ENCODE results near the gene ZNF76.

Gene ZNF76

DNA sequence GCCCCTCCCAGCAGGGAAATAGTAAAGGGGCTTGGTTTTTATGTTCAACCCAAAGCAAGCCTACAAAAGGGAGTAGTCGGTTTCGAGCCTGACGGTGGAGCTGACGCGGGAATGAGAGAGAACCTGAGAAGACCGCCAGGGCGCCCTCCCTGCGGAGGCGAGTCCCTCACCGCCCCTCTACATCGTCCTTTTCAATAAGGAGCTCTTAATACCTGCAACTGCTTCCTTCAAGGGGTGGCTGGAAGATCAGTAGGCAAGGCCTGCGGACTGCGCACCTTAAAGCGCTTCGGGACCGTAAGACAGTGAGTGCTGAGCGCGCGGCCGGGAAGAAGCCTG, 709 bp upstream of the ZNF76 start:
- Histone ChIP-seq H2AFZ (ENCODE audit: low read depth, low read length) (peak overlapping the region; percentile 42; the same call in 1 of the 2 replicates), H3K4me2 (ENCODE audit: low read length) (peak overlapping the region; percentile 88), H3K4me3 (ENCODE audit: low read length) (peak overlapping the region; percentile 89), H3K9ac (ENCODE audit: low read length) (peak overlapping the region; percentile 92), H3K27me3 (ENCODE audit: low read depth, low read length) (no peaks in the 10 kb centered on the region), H3K9me3 (ENCODE audit: insufficient read depth, low read length) (no peaks in the 10 kb centered on the region), H3K79me2 (ENCODE audit: low read length) (peaks cover 10% of the 10 kb centered on the region), H3K4me1 (ENCODE audit: low read length) (peaks cover 14% of the 10 kb centered on the region), H4K20me1 (ENCODE audit: insufficient read depth, low read length) (no peaks in the 10 kb centered on the region), H3K27ac (ENCODE audit: low read length) (peak overlapping the region; percentile 66; the same call in 1 of the 2 replicates), H3K36me3 (replicated peaks; ENCODE audit: low read depth, low read length) (no peaks in the 10 kb centered on the region)
- TF ChIP-seq EZH2phosphoT487 (IDR thresholded peaks at IDR 0.05; ENCODE audit: low read depth) = no peak
- TF ChIP-seq, protein P1, sequence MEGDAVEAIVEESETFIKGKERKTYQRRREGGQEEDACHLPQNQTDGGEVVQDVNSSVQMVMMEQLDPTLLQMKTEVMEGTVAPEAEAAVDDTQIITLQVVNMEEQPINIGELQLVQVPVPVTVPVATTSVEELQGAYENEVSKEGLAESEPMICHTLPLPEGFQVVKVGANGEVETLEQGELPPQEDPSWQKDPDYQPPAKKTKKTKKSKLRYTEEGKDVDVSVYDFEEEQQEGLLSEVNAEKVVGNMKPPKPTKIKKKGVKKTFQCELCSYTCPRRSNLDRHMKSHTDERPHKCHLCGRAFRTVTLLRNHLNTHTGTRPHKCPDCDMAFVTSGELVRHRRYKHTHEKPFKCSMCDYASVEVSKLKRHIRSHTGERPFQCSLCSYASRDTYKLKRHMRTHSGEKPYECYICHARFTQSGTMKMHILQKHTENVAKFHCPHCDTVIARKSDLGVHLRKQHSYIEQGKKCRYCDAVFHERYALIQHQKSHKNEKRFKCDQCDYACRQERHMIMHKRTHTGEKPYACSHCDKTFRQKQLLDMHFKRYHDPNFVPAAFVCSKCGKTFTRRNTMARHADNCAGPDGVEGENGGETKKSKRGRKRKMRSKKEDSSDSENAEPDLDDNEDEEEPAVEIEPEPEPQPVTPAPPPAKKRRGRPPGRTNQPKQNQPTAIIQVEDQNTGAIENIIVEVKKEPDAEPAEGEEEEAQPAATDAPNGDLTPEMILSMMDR (IDR thresholded peaks at IDR 0.05; ENCODE audit: low read depth, low read length) = no peak

DNA sequence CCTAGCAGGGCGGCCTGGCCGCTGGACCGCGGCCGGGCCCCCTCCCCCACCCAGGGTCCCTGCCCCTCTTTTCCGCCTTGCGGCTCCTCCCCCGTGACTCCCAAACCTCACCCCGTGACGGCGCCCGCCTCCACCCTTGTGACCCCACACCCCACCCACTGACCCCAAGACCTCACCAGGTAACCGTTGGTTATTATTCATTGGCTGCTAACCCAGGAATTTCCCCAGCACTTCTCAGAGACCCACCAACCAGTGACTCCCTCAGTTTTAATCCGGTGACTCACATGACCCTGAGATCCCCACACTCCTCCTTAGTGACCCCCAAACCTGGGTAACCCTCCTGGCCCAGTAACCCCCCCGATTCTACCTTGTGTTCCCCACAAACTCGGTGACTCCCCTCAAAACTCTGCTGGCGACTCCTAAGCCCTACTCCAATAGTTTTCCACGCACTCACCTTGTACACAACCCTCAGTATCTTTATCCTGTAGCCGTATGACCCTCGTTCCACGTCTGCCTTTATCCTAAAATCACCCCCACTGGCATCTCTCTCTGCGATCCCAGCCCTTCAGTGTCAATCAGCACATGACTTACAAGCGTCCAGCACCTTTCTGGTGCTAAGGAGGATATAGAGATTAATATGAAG, 534 bp downstream of the ZNF76 start:
- Histone ChIP-seq H3K4me2 (ENCODE audit: low read length) (peak overlapping the region; percentile 96), H3K27me3 (ENCODE audit: low read depth, low read length) (no peaks in the 10 kb centered on the region), H3K4me3 (ENCODE audit: low read length) (peak overlapping the region; percentile 89), H4K20me1 (ENCODE audit: insufficient read depth, low read length) (no peaks in the 10 kb centered on the region), H3K27ac (ENCODE audit: low read length) (peak overlapping the region; percentile 66), H2AFZ (ENCODE audit: low read depth, low read length) (peak overlapping the region; percentile 83), H3K79me2 (ENCODE audit: low read length) (peaks cover 10% of the 10 kb centered on the region), H3K9me3 (ENCODE audit: insufficient read depth, low read length) (no peaks in the 10 kb centered on the region), H3K36me3 (replicated peaks; ENCODE audit: low read depth, low read length) (no peaks in the 10 kb centered on the region), H3K9ac (ENCODE audit: low read length) (peak overlapping the region; percentile 92), H3K4me1 (ENCODE audit: low read length) (peaks cover 23% of the 10 kb centered on the region)
- TF ChIP-seq, protein P1 (IDR thresholded peaks at IDR 0.05; ENCODE audit: low read depth, low read length) = no peak
- no peak for TF ChIP-seq EZH2phosphoT487 (IDR thresholded peaks at IDR 0.05; ENCODE audit: low read depth)

GRCh38 chr6:35260591-35261570, 1.3 kb downstream of the ZNF76 start:
- peak overlapping the region; percentile 92 for H3K9ac ChIP-seq (ENCODE audit: low read length)
- H3K79me2 ChIP-seq (ENCODE audit: low read length) = peaks cover 10% of the 10 kb centered on the region
- H3K36me3 ChIP-seq (replicated peaks; ENCODE audit: low read depth, low read length) = no peaks in the 10 kb centered on the region
- peaks cover 23% of the 10 kb centered on the region for H3K4me1 ChIP-seq (ENCODE audit: low read length)
- no peak overlapping the region for H2AFZ ChIP-seq (ENCODE audit: low read depth, low read length)
- no peaks in the 10 kb centered on the region for H3K27me3 ChIP-seq (ENCODE audit: low read depth, low read length)
- TF ChIP-seq, protein P1 (IDR thresholded peaks at IDR 0.05; ENCODE audit: low read depth, low read length) = no peak
- TF ChIP-seq EZH2phosphoT487 (IDR thresholded peaks at IDR 0.05; ENCODE audit: low read depth) = no peak
- H3K4me2 ChIP-seq (ENCODE audit: low read length) = peak overlapping the region; percentile 96
- H3K9me3 ChIP-seq (ENCODE audit: insufficient read depth, low read length) = no peaks in the 10 kb centered on the region
- H3K4me3 ChIP-seq (ENCODE audit: low read length) = peak overlapping the region; percentile 89
- 0 out of 2 replicates have a peak overlapping the region, but pooled peaks have one; percentile 66 for H3K27ac ChIP-seq (ENCODE audit: low read length)
- H4K20me1 ChIP-seq (ENCODE audit: insufficient read depth, low read length) = no peaks in the 10 kb centered on the region

DNA sequence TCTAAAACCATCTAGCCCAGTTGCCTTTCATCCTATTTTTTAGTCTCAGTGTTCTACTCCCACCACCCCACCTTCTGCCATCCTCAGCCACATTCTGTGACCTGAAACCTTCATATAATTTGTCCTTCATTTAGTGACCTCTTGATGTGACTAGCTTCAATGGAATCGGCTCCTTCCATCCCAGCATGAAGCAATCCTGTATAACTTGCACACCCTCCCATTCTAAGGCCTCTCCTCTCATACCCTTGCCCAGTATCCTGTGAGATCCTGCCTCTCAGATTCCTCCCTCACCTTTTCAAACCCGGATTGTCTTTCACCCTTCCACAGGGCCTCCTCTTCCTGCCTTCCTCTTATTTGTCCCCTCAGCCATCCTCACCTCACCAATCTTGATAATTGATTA, 3.1 kb downstream of the ZNF76 start:
- TF ChIP-seq EZH2phosphoT487 (IDR thresholded peaks at IDR 0.05; ENCODE audit: low read depth) = no peak
- TF ChIP-seq, protein P1 (IDR thresholded peaks at IDR 0.05; ENCODE audit: low read depth, low read length) = no peak
- no peaks in the 10 kb centered on the region for H4K20me1 ChIP-seq (ENCODE audit: insufficient read depth, low read length)
- no peaks in the 10 kb centered on the region for H3K36me3 ChIP-seq (replicated peaks; ENCODE audit: low read depth, low read length)
- no peak overlapping the region for H3K9ac ChIP-seq (ENCODE audit: low read length)
- H3K27me3 ChIP-seq (ENCODE audit: low read depth, low read length) = no peaks in the 10 kb centered on the region
- no peak overlapping the region for H2AFZ ChIP-seq (ENCODE audit: low read depth, low read length)
- H3K4me2 ChIP-seq (ENCODE audit: low read length) = no peak overlapping the region
- H3K27ac ChIP-seq (ENCODE audit: low read length) = no peak overlapping the region
- peaks cover 10% of the 10 kb centered on the region for H3K79me2 ChIP-seq (ENCODE audit: low read length)
- peaks cover 23% of the 10 kb centered on the region for H3K4me1 ChIP-seq (ENCODE audit: low read length)
- H3K4me3 ChIP-seq (ENCODE audit: low read length) = no peak overlapping the region
- no peaks in the 10 kb centered on the region for H3K9me3 ChIP-seq (ENCODE audit: insufficient read depth, low read length)

Measured in OCI-LY3 (cell line).